ENCODE measurements around the gene MAPK8. TPM values are rescaled to one million over a fixed set of nuclear protein-coding genes. Genes with fewer than 3 reads are reported as not detected.
A peak's percentile ranks its signal among the peaks of the same experiment; 100 is the strongest.
"Not testable (repeated sequence)": the region's sequence is repeated elsewhere in the genome, so short reads cannot be mapped to it uniquely, and the experiment has no call there.

Gene MAPK8
- total RNA-seq, 1 donor from 2014 or later: 53.7 TPM

GRCh38 chr10:48340734-48341133 lies 34.3 kb downstream of the MAPK8 start:
- no peak for DNase-seq (ENCODE audit: low spot score)
- Mint-ChIP-seq H3K36me3 (ENCODE audit: low read depth, unreplicated experiment) (no peaks in the 10 kb centered on the region), H3K27me3 (ENCODE audit: unreplicated experiment) (no peaks in the 10 kb centered on the region), H3K27ac (ENCODE audit: unreplicated experiment) (no peak overlapping the region), H3K4me1 (ENCODE audit: unreplicated experiment) (peaks cover 6% of the 10 kb centered on the region), H3K4me3 (ENCODE audit: unreplicated experiment) (no peak overlapping the region), H3K9me3 (ENCODE audit: unreplicated experiment) (no peaks in the 10 kb centered on the region)
- TF ChIP-seq, protein P1, sequence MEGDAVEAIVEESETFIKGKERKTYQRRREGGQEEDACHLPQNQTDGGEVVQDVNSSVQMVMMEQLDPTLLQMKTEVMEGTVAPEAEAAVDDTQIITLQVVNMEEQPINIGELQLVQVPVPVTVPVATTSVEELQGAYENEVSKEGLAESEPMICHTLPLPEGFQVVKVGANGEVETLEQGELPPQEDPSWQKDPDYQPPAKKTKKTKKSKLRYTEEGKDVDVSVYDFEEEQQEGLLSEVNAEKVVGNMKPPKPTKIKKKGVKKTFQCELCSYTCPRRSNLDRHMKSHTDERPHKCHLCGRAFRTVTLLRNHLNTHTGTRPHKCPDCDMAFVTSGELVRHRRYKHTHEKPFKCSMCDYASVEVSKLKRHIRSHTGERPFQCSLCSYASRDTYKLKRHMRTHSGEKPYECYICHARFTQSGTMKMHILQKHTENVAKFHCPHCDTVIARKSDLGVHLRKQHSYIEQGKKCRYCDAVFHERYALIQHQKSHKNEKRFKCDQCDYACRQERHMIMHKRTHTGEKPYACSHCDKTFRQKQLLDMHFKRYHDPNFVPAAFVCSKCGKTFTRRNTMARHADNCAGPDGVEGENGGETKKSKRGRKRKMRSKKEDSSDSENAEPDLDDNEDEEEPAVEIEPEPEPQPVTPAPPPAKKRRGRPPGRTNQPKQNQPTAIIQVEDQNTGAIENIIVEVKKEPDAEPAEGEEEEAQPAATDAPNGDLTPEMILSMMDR (IDR thresholded peaks at IDR 0.05; ENCODE audit: unreplicated experiment): no peak

- Mint-ChIP-seq H3K27me3 (ENCODE audit: unreplicated experiment) (no peaks in the 10 kb centered on the region), H3K27ac (ENCODE audit: unreplicated experiment) (no peak overlapping the region)
Observed at GRCh38 chr10:48343106-48343505, 36.6 kb downstream of the MAPK8 start.

GRCh38 chr10:48343921-48344598 lies 37.6 kb downstream of the MAPK8 start:
- peaks cover 22% of the 10 kb centered on the region for H3K36me3 Mint-ChIP-seq (ENCODE audit: low read depth, unreplicated experiment)
- no peaks in the 10 kb centered on the region for H3K9me3 Mint-ChIP-seq (ENCODE audit: unreplicated experiment)
- H3K27me3 Mint-ChIP-seq (ENCODE audit: unreplicated experiment): peaks cover 3% of the 10 kb centered on the region
- DNase-seq (ENCODE audit: low spot score): no peak
- no peak overlapping the region for H3K27ac Mint-ChIP-seq (ENCODE audit: unreplicated experiment)
- H3K4me1 Mint-ChIP-seq (ENCODE audit: unreplicated experiment): peaks cover 6% of the 10 kb centered on the region
- TF ChIP-seq, protein P1 (IDR thresholded peaks at IDR 0.05; ENCODE audit: unreplicated experiment): no peak
- H3K4me3 Mint-ChIP-seq (ENCODE audit: unreplicated experiment): no peak overlapping the region

More at GRCh38 chr10:48343106-48343505, 36.6 kb downstream of the MAPK8 start:
- DNase-seq (ENCODE audit: low spot score): no peak
- peaks cover 15% of the 10 kb centered on the region for H3K36me3 Mint-ChIP-seq (ENCODE audit: low read depth, unreplicated experiment)
- H3K9me3 Mint-ChIP-seq (ENCODE audit: unreplicated experiment): no peaks in the 10 kb centered on the region
- TF ChIP-seq, protein P1 (IDR thresholded peaks at IDR 0.05; ENCODE audit: unreplicated experiment): no peak
- no peak overlapping the region for H3K4me3 Mint-ChIP-seq (ENCODE audit: unreplicated experiment)
- peaks cover 6% of the 10 kb centered on the region for H3K4me1 Mint-ChIP-seq (ENCODE audit: unreplicated experiment)

- H3K4me3 Mint-ChIP-seq (ENCODE audit: unreplicated experiment); H3K27ac Mint-ChIP-seq (ENCODE audit: unreplicated experiment); H3K9me3 Mint-ChIP-seq (ENCODE audit: unreplicated experiment); H3K27me3 Mint-ChIP-seq (ENCODE audit: unreplicated experiment); H3K4me1 Mint-ChIP-seq (ENCODE audit: unreplicated experiment): not testable (repeated sequence)
- peak; percentile 28 for DNase-seq (ENCODE audit: low spot score)
- peaks cover 22% of the 10 kb centered on the region for H3K36me3 Mint-ChIP-seq (ENCODE audit: low read depth, unreplicated experiment)
- TF ChIP-seq, protein P1 (IDR thresholded peaks at IDR 0.05; ENCODE audit: unreplicated experiment): peak; percentile 38
Observed at GRCh38 chr10:48346248-48346647, 39.8 kb downstream of the MAPK8 start.

DNA sequence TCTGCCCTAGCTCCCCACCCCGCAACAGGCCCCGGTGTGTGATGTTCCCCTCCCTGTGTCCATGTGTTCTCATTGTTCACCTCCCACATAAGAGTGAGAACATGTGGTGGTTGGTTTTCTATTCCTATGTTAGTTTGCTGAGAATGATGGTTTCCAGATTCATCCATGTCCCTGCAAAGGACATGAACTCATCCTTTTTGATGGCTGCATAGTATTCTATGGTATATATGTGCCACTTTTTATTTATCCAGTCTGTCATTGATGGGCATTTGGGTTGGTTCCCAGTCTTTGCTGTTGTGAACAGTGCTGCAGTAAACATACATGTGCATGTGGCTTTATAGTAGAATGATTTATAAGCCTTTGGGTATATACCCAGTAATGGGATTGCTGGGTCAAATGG lies 41.1 kb downstream of the MAPK8 start:
- H3K27me3 Mint-ChIP-seq (ENCODE audit: unreplicated experiment); DNase-seq (ENCODE audit: low spot score); H3K27ac Mint-ChIP-seq (ENCODE audit: unreplicated experiment); H3K4me1 Mint-ChIP-seq (ENCODE audit: unreplicated experiment); H3K9me3 Mint-ChIP-seq (ENCODE audit: unreplicated experiment): not testable (repeated sequence)
- peak overlapping the region; percentile 29 for H3K4me3 Mint-ChIP-seq (ENCODE audit: unreplicated experiment)
- H3K36me3 Mint-ChIP-seq (ENCODE audit: low read depth, unreplicated experiment): peaks cover 22% of the 10 kb centered on the region

DNA sequence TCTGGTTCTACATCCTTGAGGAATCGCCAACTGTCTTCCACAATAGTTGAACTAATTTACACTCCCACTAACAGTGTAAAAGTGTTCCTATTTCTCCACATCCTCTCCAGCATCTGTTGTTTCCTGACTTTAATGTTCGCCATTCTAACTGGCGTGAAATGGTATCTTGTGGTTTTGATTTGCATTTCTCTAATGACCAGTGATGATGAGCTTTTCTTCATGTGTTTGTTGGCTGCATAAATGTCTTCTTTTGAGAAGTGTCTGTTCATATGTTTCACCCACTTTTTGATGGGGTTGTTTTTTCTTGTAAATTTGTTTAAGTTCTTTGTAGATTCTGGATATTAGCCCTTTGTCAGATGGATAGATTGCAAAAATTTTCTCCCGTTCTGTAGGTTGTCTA lies 41.5 kb downstream of the MAPK8 start:
- not testable (repeated sequence) for H3K4me3 Mint-ChIP-seq (ENCODE audit: unreplicated experiment); H3K4me1 Mint-ChIP-seq (ENCODE audit: unreplicated experiment); H3K9me3 Mint-ChIP-seq (ENCODE audit: unreplicated experiment); H3K27me3 Mint-ChIP-seq (ENCODE audit: unreplicated experiment); DNase-seq (ENCODE audit: low spot score); H3K27ac Mint-ChIP-seq (ENCODE audit: unreplicated experiment)
- peaks cover 22% of the 10 kb centered on the region for H3K36me3 Mint-ChIP-seq (ENCODE audit: low read depth, unreplicated experiment)

Data from endothelial cell (in vitro differentiated cells).